ENCODE measurements around the gene SLC35B2.

Gene SLC35B2

DNA sequence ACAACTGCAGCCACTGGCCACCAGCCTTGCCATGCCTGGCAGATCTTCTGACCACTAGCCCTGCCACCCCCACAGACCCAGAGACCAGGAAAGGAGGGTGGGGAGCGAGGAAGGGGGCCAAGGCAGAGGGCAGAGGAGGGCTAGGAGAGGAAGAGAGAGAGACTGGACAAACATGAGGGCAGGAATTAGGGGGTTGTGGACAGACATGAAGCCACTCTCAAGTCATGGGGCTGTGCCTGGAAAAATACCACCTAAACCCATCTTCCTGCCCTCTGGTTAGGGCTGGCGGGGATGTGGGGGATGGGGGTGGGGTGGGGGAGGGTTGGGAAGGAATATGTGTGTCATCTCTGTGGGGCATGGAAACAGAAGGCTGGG is 35.4 kb downstream of the SLC35B2 start:
- TF ChIP-seq YY1 (IDR thresholded peaks at IDR 0.05; ENCODE audit: insufficient read depth, insufficient read length) (no peak), SUZ12 (IDR thresholded peaks at IDR 0.05; ENCODE audit: extremely low read depth, insufficient read depth, insufficient read length) (no peak), ZNF274 (IDR thresholded peaks at IDR 0.05; ENCODE audit: low read depth, low read length) (no peak)
- peak overlapping the region; percentile 50 for H3K9ac ChIP-seq (ENCODE audit: insufficient read length, low read depth)
- H3K36me3 ChIP-seq (ENCODE audit: insufficient read depth, insufficient read length, low read length) = peaks cover 4% of the 10 kb centered on the region
- H3K9me3 ChIP-seq (ENCODE audit: insufficient read depth, low read length) = no peaks in the 10 kb centered on the region
- peaks cover 7% of the 10 kb centered on the region for H3K27me3 ChIP-seq (ENCODE audit: insufficient read depth, insufficient read length)
- no peak for DNase-seq (ENCODE audit: low read depth, low spot score)
- no peak overlapping the region for H3K4me3 ChIP-seq (ENCODE audit: insufficient read length, low read depth)
- H3K4me1 ChIP-seq (ENCODE audit: insufficient read depth, insufficient read length) = peaks cover 25% of the 10 kb centered on the region

- Histone ChIP-seq H3K9me3 (ENCODE audit: insufficient read depth, low read length) (no peaks in the 10 kb centered on the region), H3K27me3 (ENCODE audit: insufficient read depth, insufficient read length) (peaks cover 7% of the 10 kb centered on the region), H3K9ac (ENCODE audit: insufficient read length, low read depth) (peak overlapping the region; percentile 50), H3K4me3 (ENCODE audit: insufficient read length, low read depth) (no peak overlapping the region), H3K36me3 (ENCODE audit: insufficient read depth, insufficient read length, low read length) (peaks cover 4% of the 10 kb centered on the region), H3K4me1 (ENCODE audit: insufficient read depth, insufficient read length) (peaks cover 22% of the 10 kb centered on the region)
- TF ChIP-seq SUZ12 (IDR thresholded peaks at IDR 0.05; ENCODE audit: extremely low read depth, insufficient read depth, insufficient read length) (no peak), YY1 (IDR thresholded peaks at IDR 0.05; ENCODE audit: insufficient read depth, insufficient read length) (no peak)
- DNase-seq (ENCODE audit: low read depth, low spot score) = no peak
These were observed 35.9 kb downstream of the SLC35B2 start for GRCh38 chr6:44221291-44221960.

DNA sequence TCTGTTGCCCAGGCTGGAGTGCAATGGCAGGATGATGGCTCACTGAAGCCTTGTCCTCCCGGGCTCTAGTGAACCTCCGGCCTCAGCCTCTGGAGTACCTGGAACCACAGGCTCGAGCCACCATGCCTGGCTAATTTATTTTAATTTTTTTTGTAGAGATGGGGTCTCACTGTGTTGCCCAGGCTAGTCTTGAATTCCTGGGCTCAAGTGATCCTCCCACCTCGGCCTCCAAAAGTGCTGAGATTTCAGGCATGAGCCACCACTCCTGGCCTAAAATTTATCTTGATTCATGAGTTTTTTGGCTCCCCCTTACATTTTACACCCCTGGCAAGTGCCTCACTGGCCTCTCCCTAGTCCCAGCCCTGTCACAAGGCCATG is 36.4 kb downstream of the SLC35B2 start:
- no peak for DNase-seq (ENCODE audit: low read depth, low spot score)
- Histone ChIP-seq H3K4me1 (ENCODE audit: insufficient read depth, insufficient read length) (peaks cover 20% of the 10 kb centered on the region), H3K9me3 (ENCODE audit: insufficient read depth, low read length) (no peaks in the 10 kb centered on the region), H3K27me3 (ENCODE audit: insufficient read depth, insufficient read length) (peaks cover 7% of the 10 kb centered on the region), H3K4me3 (ENCODE audit: insufficient read length, low read depth) (no peak overlapping the region), H3K9ac (ENCODE audit: insufficient read length, low read depth) (no peak overlapping the region), H3K36me3 (ENCODE audit: insufficient read depth, insufficient read length, low read length) (peaks cover 2% of the 10 kb centered on the region)
- TF ChIP-seq ZNF274 (IDR thresholded peaks at IDR 0.05; ENCODE audit: low read depth, low read length) (no peak), YY1 (IDR thresholded peaks at IDR 0.05; ENCODE audit: insufficient read depth, insufficient read length) (no peak), SUZ12 (IDR thresholded peaks at IDR 0.05; ENCODE audit: extremely low read depth, insufficient read depth, insufficient read length) (no peak)

DNA sequence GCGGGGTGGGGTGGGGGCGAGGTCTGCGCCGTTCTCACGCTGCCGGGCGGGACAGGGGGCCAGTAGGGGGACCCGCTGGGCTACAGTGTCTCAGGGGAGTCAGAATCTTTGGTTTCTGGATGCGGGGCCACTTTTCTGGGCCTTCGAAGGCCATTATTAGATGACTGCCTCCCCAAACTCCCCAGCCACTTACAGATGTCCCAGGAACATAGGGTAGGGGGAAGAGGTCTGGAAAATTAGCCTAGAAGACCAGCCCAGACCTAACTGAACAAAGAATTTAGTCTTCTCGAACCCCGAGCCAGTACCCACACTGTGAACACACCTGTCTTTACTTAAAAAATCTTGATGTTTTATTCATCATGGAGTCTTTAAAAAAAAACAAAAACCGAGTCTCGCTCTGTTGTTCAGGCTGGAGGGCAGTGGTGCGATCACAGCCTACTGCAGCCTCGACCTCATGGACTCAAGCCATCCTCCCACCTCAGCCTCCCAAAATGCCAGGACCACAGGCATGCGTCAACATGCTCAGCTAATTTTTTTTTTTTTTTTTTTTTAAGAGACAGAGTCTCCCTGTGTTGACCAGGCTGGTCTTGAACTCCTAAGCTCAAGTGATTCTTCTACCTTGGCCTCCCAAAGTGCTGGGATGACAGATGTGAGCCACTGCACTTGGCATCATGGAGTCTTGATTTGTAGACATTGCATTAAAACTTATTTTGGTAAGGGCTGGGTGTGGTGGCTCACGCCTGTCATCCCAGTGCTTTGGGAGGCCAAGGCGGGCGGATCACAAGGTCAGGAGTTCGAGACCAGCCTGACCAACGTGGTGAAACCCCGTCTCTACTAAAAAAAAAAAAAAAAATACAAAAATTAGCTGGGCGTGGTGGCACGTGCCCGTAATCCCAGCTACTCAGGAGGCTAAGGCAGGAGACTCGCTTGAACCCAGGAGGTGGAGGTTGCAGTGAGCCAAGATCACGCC is 37.2 kb downstream of the SLC35B2 start:
- TF ChIP-seq SUZ12 (IDR thresholded peaks at IDR 0.05; ENCODE audit: extremely low read depth, insufficient read depth, insufficient read length) (no peak), YY1 (IDR thresholded peaks at IDR 0.05; ENCODE audit: insufficient read depth, insufficient read length) (no peak), ZNF274 (IDR thresholded peaks at IDR 0.05; ENCODE audit: low read depth, low read length) (no peak)
- Histone ChIP-seq H3K27me3 (ENCODE audit: insufficient read depth, insufficient read length) (peaks cover 7% of the 10 kb centered on the region), H3K4me1 (ENCODE audit: insufficient read depth, insufficient read length) (peaks cover 16% of the 10 kb centered on the region), H3K9ac (ENCODE audit: insufficient read length, low read depth) (peak overlapping the region; percentile 61), H3K9me3 (ENCODE audit: insufficient read depth, low read length) (no peaks in the 10 kb centered on the region), H3K4me3 (ENCODE audit: insufficient read length, low read depth) (peak overlapping the region; percentile 26), H3K36me3 (ENCODE audit: insufficient read depth, insufficient read length, low read length) (no peaks in the 10 kb centered on the region)
- no peak for DNase-seq (ENCODE audit: low read depth, low spot score)

GRCh38 chr6:44219053-44219814 is 38.1 kb downstream of the SLC35B2 start:
- peaks cover 7% of the 10 kb centered on the region for H3K27me3 ChIP-seq (ENCODE audit: insufficient read depth, insufficient read length)
- TF ChIP-seq YY1 (IDR thresholded peaks at IDR 0.05; ENCODE audit: insufficient read depth, insufficient read length) = no peak
- TF ChIP-seq SUZ12 (IDR thresholded peaks at IDR 0.05; ENCODE audit: extremely low read depth, insufficient read depth, insufficient read length) = no peak
- TF ChIP-seq ZNF274 (IDR thresholded peaks at IDR 0.05; ENCODE audit: low read depth, low read length) = no peak
- peak; percentile 77 for DNase-seq (ENCODE audit: low read depth, low spot score)
- no peaks in the 10 kb centered on the region for H3K9me3 ChIP-seq (ENCODE audit: insufficient read depth, low read length)
- H3K4me1 ChIP-seq (ENCODE audit: insufficient read depth, insufficient read length) = peaks cover 14% of the 10 kb centered on the region
- no peaks in the 10 kb centered on the region for H3K36me3 ChIP-seq (ENCODE audit: insufficient read depth, insufficient read length, low read length)
- peak overlapping the region; percentile 46 for H3K4me3 ChIP-seq (ENCODE audit: insufficient read length, low read depth)
- peak overlapping the region; percentile 85 for H3K9ac ChIP-seq (ENCODE audit: insufficient read length, low read depth)

- Histone ChIP-seq H3K4me3 (ENCODE audit: insufficient read length, low read depth) (no peak overlapping the region), H3K9me3 (ENCODE audit: insufficient read depth, low read length) (no peaks in the 10 kb centered on the region), H3K36me3 (ENCODE audit: insufficient read depth, insufficient read length, low read length) (no peaks in the 10 kb centered on the region), H3K9ac (ENCODE audit: insufficient read length, low read depth) (peak overlapping the region; percentile 75), H3K27me3 (ENCODE audit: insufficient read depth, insufficient read length) (peaks cover under 1% of the 10 kb centered on the region), H3K4me1 (ENCODE audit: insufficient read depth, insufficient read length) (peaks cover 12% of the 10 kb centered on the region)
- DNase-seq (ENCODE audit: low read depth, low spot score) = no peak
- TF ChIP-seq YY1 (IDR thresholded peaks at IDR 0.05; ENCODE audit: insufficient read depth, insufficient read length) (no peak), SUZ12 (IDR thresholded peaks at IDR 0.05; ENCODE audit: extremely low read depth, insufficient read depth, insufficient read length) (no peak), ZNF274 (IDR thresholded peaks at IDR 0.05; ENCODE audit: low read depth, low read length) (no peak)
These were observed 39.8 kb downstream of the SLC35B2 start for GRCh38 chr6:44217332-44218143.
